Measurements from ENCODE around the gene MPHOSPH9.

DNA sequence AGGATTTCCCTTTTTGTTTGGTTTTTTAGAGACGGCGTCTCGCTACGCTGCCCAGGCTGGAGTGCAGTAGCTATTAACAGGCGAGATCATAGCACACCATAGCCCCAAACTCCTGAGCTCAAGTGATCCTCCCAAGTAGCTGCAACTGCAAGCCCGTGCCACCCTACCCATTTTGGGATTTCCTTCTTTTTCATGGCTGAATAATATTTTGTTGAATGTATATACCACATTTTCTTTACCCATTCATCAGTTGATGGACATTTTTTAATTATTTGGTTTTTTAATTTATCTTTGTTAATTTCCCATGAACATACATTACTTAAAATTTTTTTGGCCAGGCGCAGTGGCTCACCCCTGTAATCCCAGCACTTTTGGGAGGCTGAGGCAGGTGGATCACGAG is 97.3 kb downstream of the MPHOSPH9 start:
- TF ChIP-seq, protein P1, sequence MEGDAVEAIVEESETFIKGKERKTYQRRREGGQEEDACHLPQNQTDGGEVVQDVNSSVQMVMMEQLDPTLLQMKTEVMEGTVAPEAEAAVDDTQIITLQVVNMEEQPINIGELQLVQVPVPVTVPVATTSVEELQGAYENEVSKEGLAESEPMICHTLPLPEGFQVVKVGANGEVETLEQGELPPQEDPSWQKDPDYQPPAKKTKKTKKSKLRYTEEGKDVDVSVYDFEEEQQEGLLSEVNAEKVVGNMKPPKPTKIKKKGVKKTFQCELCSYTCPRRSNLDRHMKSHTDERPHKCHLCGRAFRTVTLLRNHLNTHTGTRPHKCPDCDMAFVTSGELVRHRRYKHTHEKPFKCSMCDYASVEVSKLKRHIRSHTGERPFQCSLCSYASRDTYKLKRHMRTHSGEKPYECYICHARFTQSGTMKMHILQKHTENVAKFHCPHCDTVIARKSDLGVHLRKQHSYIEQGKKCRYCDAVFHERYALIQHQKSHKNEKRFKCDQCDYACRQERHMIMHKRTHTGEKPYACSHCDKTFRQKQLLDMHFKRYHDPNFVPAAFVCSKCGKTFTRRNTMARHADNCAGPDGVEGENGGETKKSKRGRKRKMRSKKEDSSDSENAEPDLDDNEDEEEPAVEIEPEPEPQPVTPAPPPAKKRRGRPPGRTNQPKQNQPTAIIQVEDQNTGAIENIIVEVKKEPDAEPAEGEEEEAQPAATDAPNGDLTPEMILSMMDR (IDR thresholded peaks at IDR 0.05 in 2 of 3, conservative IDR thresholded peaks at IDR 0.05 in 1 of 3; ENCODE audit: borderline replicate concordance in 1 of 3, insufficient read depth in 1 of 3, low read depth in 2 of 3, low read length in 2 of 3): no peak
- TF ChIP-seq RAD21 (IDR thresholded peaks at IDR 0.05; ENCODE audit: low read depth): no peak
- TF ChIP-seq, protein P2, sequence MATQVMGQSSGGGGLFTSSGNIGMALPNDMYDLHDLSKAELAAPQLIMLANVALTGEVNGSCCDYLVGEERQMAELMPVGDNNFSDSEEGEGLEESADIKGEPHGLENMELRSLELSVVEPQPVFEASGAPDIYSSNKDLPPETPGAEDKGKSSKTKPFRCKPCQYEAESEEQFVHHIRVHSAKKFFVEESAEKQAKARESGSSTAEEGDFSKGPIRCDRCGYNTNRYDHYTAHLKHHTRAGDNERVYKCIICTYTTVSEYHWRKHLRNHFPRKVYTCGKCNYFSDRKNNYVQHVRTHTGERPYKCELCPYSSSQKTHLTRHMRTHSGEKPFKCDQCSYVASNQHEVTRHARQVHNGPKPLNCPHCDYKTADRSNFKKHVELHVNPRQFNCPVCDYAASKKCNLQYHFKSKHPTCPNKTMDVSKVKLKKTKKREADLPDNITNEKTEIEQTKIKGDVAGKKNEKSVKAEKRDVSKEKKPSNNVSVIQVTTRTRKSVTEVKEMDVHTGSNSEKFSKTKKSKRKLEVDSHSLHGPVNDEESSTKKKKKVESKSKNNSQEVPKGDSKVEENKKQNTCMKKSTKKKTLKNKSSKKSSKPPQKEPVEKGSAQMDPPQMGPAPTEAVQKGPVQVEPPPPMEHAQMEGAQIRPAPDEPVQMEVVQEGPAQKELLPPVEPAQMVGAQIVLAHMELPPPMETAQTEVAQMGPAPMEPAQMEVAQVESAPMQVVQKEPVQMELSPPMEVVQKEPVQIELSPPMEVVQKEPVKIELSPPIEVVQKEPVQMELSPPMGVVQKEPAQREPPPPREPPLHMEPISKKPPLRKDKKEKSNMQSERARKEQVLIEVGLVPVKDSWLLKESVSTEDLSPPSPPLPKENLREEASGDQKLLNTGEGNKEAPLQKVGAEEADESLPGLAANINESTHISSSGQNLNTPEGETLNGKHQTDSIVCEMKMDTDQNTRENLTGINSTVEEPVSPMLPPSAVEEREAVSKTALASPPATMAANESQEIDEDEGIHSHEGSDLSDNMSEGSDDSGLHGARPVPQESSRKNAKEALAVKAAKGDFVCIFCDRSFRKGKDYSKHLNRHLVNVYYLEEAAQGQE (IDR thresholded peaks at IDR 0.05; ENCODE audit: low read depth): no peak
- TF ChIP-seq POLR2A (IDR thresholded peaks at IDR 0.05; ENCODE audit: borderline replicate concordance, extremely low read depth, insufficient read depth, insufficient read length): no peak
- TF ChIP-seq, protein P3, sequence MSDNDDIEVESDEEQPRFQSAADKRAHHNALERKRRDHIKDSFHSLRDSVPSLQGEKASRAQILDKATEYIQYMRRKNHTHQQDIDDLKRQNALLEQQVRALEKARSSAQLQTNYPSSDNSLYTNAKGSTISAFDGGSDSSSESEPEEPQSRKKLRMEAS (IDR thresholded peaks at IDR 0.05): no peak
- no peak for TF ChIP-seq EZH2phosphoT487 (IDR thresholded peaks at IDR 0.05; ENCODE audit: borderline replicate concordance)
- TF ChIP-seq YY1 (IDR thresholded peaks at IDR 0.05; ENCODE audit: extremely low read depth, insufficient replicate concordance, low read depth, low read length): no peak
- TF ChIP-seq POLR2AphosphoS5 (IDR thresholded peaks at IDR 0.05; ENCODE audit: low read depth, low read length): no peak
- TF ChIP-seq, protein P4, sequence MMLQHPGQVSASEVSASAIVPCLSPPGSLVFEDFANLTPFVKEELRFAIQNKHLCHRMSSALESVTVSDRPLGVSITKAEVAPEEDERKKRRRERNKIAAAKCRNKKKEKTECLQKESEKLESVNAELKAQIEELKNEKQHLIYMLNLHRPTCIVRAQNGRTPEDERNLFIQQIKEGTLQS (IDR thresholded peaks at IDR 0.05): no peak
- no peak for TF ChIP-seq SIN3A (IDR thresholded peaks at IDR 0.05; ENCODE audit: low read depth)
- TF ChIP-seq ELF1 (IDR thresholded peaks at IDR 0.05; ENCODE audit: borderline replicate concordance, low read depth): no peak
- TF ChIP-seq, protein P5, sequence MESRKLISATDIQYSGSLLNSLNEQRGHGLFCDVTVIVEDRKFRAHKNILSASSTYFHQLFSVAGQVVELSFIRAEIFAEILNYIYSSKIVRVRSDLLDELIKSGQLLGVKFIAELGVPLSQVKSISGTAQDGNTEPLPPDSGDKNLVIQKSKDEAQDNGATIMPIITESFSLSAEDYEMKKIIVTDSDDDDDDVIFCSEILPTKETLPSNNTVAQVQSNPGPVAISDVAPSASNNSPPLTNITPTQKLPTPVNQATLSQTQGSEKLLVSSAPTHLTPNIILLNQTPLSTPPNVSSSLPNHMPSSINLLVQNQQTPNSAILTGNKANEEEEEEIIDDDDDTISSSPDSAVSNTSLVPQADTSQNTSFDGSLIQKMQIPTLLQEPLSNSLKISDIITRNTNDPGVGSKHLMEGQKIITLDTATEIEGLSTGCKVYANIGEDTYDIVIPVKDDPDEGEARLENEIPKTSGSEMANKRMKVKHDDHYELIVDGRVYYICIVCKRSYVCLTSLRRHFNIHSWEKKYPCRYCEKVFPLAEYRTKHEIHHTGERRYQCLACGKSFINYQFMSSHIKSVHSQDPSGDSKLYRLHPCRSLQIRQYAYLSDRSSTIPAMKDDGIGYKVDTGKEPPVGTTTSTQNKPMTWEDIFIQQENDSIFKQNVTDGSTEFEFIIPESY (IDR thresholded peaks at IDR 0.05; ENCODE audit: extremely low read depth, insufficient replicate concordance, low read length): no peak
- no peak for TF ChIP-seq JUND (IDR thresholded peaks at IDR 0.05)
- TF ChIP-seq SRF (IDR thresholded peaks at IDR 0.05; ENCODE audit: low read depth): no peak

Data from HCT116 (cell line).